ENCODE measurements around the gene METTL16.

METTL16 gene

GRCh38 chr17:2393954-2394749, 117.5 kb downstream of the METTL16 start:
- no peak for DNase-seq

GRCh38 chr17:2393174-2393953, 118.3 kb downstream of the METTL16 start:
- DNase-seq, result peak; percentile 90

- DNase-seq, result peak; percentile 97
Measured at GRCh38 chr17:2392252-2393173, 119.2 kb downstream of the METTL16 start.

GRCh38 chr17:2391597-2392251, 120.0 kb downstream of the METTL16 start:
- no peak for DNase-seq

- DNase-seq, result no peak
Measured at GRCh38 chr17:2390199-2390836, 121.4 kb downstream of the METTL16 start.

GRCh38 chr17:2388683-2389055, 123.0 kb downstream of the METTL16 start:
- DNase-seq, result no peak

- DNase-seq, result no peak
Measured at GRCh38 chr17:2388020-2388682, 123.5 kb downstream of the METTL16 start.

GRCh38 chr17:2387086-2388019, 124.3 kb downstream of the METTL16 start:
- no peak for DNase-seq

- no peak for DNase-seq
Measured at GRCh38 chr17:2386400-2387085, 125.1 kb downstream of the METTL16 start.

GRCh38 chr17:2385240-2386210, 126.2 kb downstream of the METTL16 start:
- DNase-seq, result no peak

GRCh38 chr17:2384439-2385127, 127.1 kb downstream of the METTL16 start:
- DNase-seq, result no peak

GRCh38 chr17:2383628-2384167, 128.0 kb downstream of the METTL16 start:
- DNase-seq, result no peak

GRCh38 chr17:2380950-2381649, 130.6 kb downstream of the METTL16 start:
- DNase-seq, result no peak

GRCh38 chr17:2380226-2380922, 131.3 kb downstream of the METTL16 start:
- DNase-seq, result no peak

- DNase-seq, result no peak
Measured at GRCh38 chr17:2379489-2380225, 132.0 kb downstream of the METTL16 start.

Data from EL (cell line).